ENCODE results near the gene ARHGAP25. TPM values are rescaled to one million over a fixed set of nuclear protein-coding genes. Genes with fewer than 3 reads are reported as not detected.

The ARHGAP25 gene
- total and polyA plus RNA-seq, 10 of the 15 experiments (the other 5 are each of a cell fraction or from before 2014, with no cell fraction given), result 0.15 to 1.0 (median 0.46) TPM

DNA sequence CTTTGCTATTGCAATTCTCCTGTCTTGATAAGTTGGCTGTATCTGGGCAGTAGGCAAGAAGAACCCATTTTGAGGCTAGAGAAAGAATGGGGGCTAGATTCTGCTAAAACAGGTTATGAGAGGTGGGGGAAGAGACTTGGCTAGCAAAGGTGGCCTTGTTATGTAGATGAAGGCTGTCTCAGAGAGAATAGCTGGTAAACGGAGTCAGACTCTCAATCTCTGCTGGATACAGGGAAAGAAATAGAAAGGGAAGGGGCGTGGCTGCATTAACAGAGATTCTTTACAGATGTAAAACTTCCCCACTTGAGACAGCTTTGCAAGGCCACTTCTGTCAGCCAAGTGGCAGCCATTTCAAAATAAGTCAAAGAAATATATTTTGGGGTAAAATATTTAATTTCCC is 38.1 kb upstream of the ARHGAP25 start:
- CTCF ChIA-PET, result interaction anchor here (0.6 to 1.6 kb wide), 3 partner anchors 18 to 886 kb away, joined by 3 to 4 read pairs (median 3); no protein-coding TSS in a partner anchor
- Histone ChIP-seq H3K27ac (ENCODE audit: control insufficient read depth, insufficient read depth) (no peak overlapping the region), H3K4me1 (ENCODE audit: control insufficient read depth, insufficient read depth, low read length) (peaks cover 2% of the 10 kb centered on the region; the same call in 1 of the 2 replicates), H3K4me2 (ENCODE audit: control insufficient read depth, insufficient read depth) (no peak overlapping the region), H3K9ac (ENCODE audit: control insufficient read depth, insufficient read depth, low read length) (no peak overlapping the region), H4K20me1 (ENCODE audit: control insufficient read depth, insufficient read depth) (no peaks in the 10 kb centered on the region), H3K9me3 (replicated peaks; ENCODE audit: control insufficient read depth, insufficient read depth, low read length) (peaks cover 8% of the 10 kb centered on the region; the same call in 2 of the 3 replicates), H3K4me3 (no peak overlapping the region), H3K36me3 (ENCODE audit: control insufficient read depth in 2 of 2, insufficient read depth in 2 of 2, low read length in 1 of 2) (no peaks in the 10 kb centered on the region), H3K27me3 (replicated peaks in 1 of 2; ENCODE audit: control insufficient read depth in 2 of 2, insufficient read depth in 2 of 2, low read length in 1 of 2) (no peaks in the 10 kb centered on the region), H3K79me2 (ENCODE audit: control insufficient read depth, insufficient read depth, low read length) (no peaks in the 10 kb centered on the region), H2AFZ (ENCODE audit: control insufficient read depth, low read depth, low read length) (no peak overlapping the region)
- DNase-seq (ENCODE audit: low read depth, low spot score), result no peak
- in situ Hi-C loops (cut with MboI), result no loop called here
- TF ChIP-seq WRNIP1 (IDR thresholded peaks at IDR 0.05; ENCODE audit: borderline replicate concordance, low read depth, low read length) (no peak), RAD21 (IDR thresholded peaks at IDR 0.05; ENCODE audit: insufficient read depth, low read depth, low read length) (no peak)
- TF ChIP-seq, protein P1, sequence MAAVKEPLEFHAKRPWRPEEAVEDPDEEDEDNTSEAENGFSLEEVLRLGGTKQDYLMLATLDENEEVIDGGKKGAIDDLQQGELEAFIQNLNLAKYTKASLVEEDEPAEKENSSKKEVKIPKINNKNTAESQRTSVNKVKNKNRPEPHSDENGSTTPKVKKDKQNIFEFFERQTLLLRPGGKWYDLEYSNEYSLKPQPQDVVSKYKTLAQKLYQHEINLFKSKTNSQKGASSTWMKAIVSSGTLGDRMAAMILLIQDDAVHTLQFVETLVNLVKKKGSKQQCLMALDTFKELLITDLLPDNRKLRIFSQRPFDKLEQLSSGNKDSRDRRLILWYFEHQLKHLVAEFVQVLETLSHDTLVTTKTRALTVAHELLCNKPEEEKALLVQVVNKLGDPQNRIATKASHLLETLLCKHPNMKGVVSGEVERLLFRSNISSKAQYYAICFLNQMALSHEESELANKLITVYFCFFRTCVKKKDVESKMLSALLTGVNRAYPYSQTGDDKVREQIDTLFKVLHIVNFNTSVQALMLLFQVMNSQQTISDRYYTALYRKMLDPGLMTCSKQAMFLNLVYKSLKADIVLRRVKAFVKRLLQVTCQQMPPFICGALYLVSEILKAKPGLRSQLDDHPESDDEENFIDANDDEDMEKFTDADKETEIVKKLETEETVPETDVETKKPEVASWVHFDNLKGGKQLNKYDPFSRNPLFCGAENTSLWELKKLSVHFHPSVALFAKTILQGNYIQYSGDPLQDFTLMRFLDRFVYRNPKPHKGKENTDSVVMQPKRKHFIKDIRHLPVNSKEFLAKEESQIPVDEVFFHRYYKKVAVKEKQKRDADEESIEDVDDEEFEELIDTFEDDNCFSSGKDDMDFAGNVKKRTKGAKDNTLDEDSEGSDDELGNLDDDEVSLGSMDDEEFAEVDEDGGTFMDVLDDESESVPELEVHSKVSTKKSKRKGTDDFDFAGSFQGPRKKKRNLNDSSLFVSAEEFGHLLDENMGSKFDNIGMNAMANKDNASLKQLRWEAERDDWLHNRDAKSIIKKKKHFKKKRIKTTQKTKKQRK (IDR thresholded peaks at IDR 0.05; ENCODE audit: low read depth, low read length), result no peak
- SMC1A ChIA-PET (ENCODE audit: uncharacterized antibody, unreplicated experiment), result interaction anchor here (1.3 kb wide), 1 partner anchor 209 kb away, joined by 5 read pairs; no protein-coding TSS in a partner anchor
- 50% methylated on average over 2 of the region's 2 CpGs for WGBS (ENCODE audit: insufficient coverage, insufficient replicate concordance, low lambda C conversion rate, missing lambda C conversion rate)
- no peak for FAIRE-seq
- POLR2A ChIA-PET, result no interaction called here
- intact Hi-C loops (cut with micrococcal nuclease; ENCODE audit: unreplicated experiment), result no loop called here
- RAD21 ChIA-PET (ENCODE audit: unreplicated experiment), result no interaction called here
- ATAC-seq, result no peak
- BruUV-seq (replicated peaks), result no TSS peak

All from GM12878 (cell line).